GM12878 (cell line): Measurements from ENCODE around the gene LSMEM2.

Source experiments
- CEBPZ ChIP-seq: fragments of 150-350 bp; IDR thresholded peaks from 2 replicates; pipeline ENCODE4 v1.6.1; 2016; ENCODE audit warnings: low read depth, low read length
- E2F8 ChIP-seq: fragments of 450-650 bp; IDR thresholded peaks from 2 replicates; pipeline ENCODE4 v1.6.1; 2018; ENCODE audit warnings: mild to moderate bottlenecking, low read depth, moderate library complexity; ENCODE audit not compliant: partially characterized antibody
- FOXK2 ChIP-seq: fragments of 450-650 bp; IDR thresholded peaks from 2 replicates; pipeline ENCODE4 v1.6.1; 2017; ENCODE audit warnings: mild to moderate bottlenecking, moderate library complexity
- KDM1A ChIP-seq: fragments of 200-600 bp; sonication (generic); IDR thresholded peaks from 2 replicates; pipeline ENCODE4 v1.6.1; 2016; ENCODE audit warnings: borderline replicate concordance
- MYC ChIP-seq: IDR thresholded peaks from 2 replicates; pipeline ENCODE4 v1.6.1; 2011; ENCODE audit warnings: mild to moderate bottlenecking, low read length, moderate library complexity, inconsistent platforms; ENCODE audit not compliant: insufficient read depth, insufficient replicate concordance, insufficient read length, severe bottlenecking
- RAD21 ChIP-seq: IDR thresholded peaks from 2 replicates; pipeline ENCODE4 v1.6.1; 2011; ENCODE audit warnings: mild to moderate bottlenecking, low read depth, low read length, moderate library complexity; ENCODE audit not compliant: insufficient read depth
- TF ChIP-seq, protein P1 (sequence below): fragments of 450-650 bp; IDR thresholded peaks from 2 replicates; pipeline ENCODE4 v1.6.1; 2016; ENCODE audit warnings: mild to moderate bottlenecking

GRCh38 chr3:50296721-50297383 is 18.0 kb downstream of the LSMEM2 start:
- no peak for TF ChIP-seq CEBPZ
- TF ChIP-seq KDM1A: no peak
- TF ChIP-seq FOXK2: no peak
- TF ChIP-seq, protein P1, sequence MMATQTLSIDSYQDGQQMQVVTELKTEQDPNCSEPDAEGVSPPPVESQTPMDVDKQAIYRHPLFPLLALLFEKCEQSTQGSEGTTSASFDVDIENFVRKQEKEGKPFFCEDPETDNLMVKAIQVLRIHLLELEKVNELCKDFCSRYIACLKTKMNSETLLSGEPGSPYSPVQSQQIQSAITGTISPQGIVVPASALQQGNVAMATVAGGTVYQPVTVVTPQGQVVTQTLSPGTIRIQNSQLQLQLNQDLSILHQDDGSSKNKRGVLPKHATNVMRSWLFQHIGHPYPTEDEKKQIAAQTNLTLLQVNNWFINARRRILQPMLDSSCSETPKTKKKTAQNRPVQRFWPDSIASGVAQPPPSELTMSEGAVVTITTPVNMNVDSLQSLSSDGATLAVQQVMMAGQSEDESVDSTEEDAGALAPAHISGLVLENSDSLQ: no peak
- TF ChIP-seq MYC: no peak
- no peak for TF ChIP-seq RAD21
- no peak for TF ChIP-seq E2F8
